HG03565 (cell line): ENCODE data around the gene MAN2B2.

Experiments used
- ATAC-seq: cut with Tn5 transposase; IDR thresholded peaks from one replicate; pipeline ENCODE4 v1.9.1; 2021; ENCODE audit warnings: mild to moderate bottlenecking, moderate library complexity; ENCODE audit not compliant: unreplicated experiment

The MAN2B2 gene

GRCh38 chr4:6592804-6593563 is 18.0 kb downstream of the MAN2B2 start:
- ATAC-seq = no peak

- no peak for ATAC-seq
These were observed 19.4 kb downstream of the MAN2B2 start for GRCh38 chr4:6594341-6594740.

- no peak for ATAC-seq
These were observed 19.9 kb downstream of the MAN2B2 start for GRCh38 chr4:6594826-6595355.

GRCh38 chr4:6595897-6596537 is 21.0 kb downstream of the MAN2B2 start:
- ATAC-seq = no peak

DNA sequence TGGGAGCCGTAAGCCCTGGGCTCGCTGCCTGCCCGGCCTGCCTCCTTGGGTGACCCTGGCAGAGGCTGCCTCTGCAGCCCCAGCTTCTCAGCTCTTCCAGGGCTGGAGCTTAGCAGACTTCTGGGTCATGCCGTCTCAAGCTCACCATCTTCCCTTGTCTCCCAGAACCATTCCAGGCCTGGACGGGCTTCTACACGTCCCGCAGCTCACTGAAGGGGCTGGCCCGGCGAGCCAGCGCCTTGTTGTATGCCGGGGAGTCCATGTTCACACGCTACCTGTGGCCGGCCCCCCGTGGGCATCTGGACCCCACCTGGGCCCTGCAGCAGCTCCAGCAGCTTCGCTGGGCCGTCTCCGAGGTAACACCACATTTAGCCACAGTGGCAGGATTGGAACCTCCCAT is 22.0 kb downstream of the MAN2B2 start:
- no peak for ATAC-seq

DNA sequence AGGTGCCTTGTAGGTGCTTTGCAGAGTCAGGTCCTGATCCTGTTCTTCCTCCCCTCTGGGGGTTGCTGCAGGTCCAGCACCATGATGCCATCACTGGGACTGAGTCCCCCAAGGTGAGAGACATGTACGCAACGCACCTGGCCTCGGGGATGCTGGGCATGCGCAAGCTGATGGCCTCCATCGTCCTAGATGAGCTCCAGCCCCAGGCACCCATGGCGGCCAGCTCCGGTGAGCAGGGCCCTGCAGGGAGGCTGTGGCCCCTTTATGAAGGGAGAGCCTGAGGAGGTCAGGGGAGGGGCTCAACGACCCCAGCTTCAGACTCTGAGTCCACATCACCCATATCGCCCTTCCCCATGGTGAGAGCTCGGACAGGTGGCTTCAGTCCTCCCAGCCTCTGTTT is 23.1 kb downstream of the MAN2B2 start:
- no peak for ATAC-seq

DNA sequence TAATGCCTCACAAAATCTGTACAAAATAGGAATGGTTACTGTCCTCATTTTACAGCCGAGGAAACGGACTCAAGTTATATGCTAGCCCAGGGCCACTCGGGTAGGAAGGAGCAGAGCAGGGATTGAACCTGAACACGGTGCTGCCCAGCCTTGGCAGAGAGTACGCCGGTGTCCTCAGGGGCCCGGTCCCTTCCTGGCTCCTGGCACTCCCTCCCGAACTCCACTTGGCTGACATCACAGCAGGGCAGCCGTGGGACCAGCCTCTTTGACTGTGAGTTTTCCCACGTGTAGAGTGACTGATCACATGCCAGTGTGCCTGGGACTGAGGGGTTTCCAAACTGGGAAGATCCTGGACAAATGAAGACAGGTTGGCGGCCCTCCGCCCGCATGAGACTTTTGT is 23.7 kb downstream of the MAN2B2 start:
- no peak for ATAC-seq

DNA sequence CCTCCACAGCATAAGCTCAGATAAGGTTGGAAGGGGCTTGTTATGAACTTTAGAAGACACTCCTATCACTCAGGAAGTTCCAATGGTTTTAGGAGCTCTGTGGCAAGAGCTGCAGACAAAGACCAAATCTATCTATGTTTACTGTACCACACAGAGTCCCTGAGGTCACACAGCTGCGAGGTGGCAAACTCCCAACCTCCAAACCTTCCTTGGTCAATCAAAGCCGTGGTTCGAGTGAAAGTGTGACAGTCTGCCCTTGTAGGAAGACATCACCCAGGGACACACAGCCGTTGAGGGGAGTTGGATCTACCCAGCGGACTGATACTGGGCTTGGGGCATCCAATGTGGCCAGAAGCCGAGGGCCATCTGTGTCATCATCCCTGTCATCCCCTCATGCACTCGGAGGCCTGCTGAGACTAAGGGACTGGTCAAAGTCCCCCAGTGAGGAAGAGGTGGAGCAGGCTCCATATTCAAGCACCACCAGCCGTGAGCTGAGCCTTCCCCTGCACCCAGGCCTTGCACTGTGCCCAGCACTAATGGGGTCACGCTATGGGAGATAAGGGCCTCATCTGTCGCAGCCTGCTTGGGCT is 26.8 kb downstream of the MAN2B2 start:
- ATAC-seq = no peak

- ATAC-seq = no peak
These were observed 27.3 kb downstream of the MAN2B2 start for GRCh38 chr4:6602289-6602688.

GRCh38 chr4:6603128-6603527 is 28.1 kb downstream of the MAN2B2 start:
- no peak for ATAC-seq

GRCh38 chr4:6605114-6605513 is 30.1 kb downstream of the MAN2B2 start:
- ATAC-seq = no peak

DNA sequence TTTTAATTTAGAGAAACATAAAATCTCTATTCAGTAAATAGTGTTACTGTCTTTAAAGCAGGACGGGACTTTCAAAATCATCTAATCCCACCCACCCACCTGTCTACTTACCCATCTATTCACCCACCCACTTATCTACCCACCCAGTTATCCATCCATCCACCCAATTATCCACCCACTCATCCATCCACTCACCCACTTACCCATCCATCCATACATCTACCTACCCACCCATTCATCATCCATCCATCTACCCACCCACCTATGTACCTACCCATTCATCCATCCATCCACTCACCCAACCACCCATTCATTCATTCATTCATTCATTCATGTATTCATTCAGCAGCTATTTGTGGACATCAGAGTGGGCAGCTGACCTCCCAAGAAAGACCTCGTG is 30.6 kb downstream of the MAN2B2 start:
- ATAC-seq = no peak

DNA sequence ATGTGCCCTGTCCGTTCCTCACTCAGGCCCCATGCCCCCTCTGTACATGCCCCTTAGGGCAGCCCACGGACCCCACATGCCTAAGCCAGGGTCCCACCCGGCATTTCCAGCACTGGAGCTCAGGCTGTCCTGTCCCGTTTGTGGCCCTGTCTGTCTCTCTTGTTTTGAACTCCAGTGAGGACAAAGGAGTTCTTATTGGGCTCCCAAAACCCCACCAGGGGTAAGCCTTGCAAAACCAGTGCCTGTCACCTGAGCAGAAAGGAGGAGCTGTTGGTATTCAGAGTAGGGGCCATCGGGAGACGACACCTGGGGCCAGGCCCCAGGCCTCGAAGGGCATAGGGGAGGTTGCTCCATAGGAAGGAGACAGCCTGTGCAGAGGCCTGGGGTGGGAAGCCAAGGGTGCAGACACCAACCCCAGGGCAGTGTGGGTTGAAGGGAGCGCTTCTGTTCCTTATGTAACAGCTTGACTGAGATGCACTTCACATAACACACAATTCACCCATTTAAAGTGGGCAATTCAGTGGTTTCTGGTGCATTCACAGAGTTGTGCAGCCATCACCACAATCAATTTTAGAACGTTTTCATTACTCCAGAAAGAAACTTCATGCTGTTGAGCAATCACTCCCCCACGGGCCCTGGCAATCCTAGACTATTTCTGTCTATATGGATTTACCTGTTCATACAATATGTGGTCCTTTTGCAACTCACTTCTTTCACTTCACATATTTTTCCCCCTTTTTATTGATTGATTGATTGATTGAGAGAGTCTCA is 31.7 kb downstream of the MAN2B2 start:
- no peak for ATAC-seq

DNA sequence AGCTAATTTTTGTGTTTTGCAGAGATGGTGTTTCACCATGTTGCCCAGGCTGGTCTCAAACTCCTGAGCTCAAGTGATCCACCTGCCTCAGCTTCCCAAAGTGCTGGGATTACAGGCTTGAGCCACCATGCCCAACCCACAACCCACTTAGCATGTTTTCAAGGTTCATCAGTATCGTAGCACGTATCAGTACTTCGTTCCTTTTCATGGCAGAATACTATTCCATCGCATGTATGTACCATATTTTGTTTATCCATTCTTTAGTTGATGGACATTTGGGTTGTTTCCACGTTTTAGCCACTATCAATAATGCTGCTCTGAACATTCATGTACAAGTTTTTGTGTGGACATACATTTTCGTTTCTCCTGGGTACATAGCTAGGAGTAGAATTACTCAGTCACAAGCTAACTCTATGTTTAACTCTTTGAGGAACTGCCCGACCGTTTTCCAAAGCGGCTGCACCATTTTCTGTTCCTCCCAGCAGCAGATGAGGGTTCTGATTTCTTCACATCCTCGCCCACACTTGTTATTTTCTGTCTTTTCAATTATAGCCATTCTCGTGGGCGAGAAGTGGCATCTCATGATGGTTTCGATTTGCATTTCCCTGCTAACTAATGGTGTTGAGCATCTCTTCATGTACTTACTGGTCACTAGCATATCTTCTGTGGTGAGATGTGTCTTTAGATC is 32.5 kb downstream of the MAN2B2 start:
- no peak for ATAC-seq

- ATAC-seq = no peak
These were observed 33.9 kb downstream of the MAN2B2 start for GRCh38 chr4:6608758-6609414.

DNA sequence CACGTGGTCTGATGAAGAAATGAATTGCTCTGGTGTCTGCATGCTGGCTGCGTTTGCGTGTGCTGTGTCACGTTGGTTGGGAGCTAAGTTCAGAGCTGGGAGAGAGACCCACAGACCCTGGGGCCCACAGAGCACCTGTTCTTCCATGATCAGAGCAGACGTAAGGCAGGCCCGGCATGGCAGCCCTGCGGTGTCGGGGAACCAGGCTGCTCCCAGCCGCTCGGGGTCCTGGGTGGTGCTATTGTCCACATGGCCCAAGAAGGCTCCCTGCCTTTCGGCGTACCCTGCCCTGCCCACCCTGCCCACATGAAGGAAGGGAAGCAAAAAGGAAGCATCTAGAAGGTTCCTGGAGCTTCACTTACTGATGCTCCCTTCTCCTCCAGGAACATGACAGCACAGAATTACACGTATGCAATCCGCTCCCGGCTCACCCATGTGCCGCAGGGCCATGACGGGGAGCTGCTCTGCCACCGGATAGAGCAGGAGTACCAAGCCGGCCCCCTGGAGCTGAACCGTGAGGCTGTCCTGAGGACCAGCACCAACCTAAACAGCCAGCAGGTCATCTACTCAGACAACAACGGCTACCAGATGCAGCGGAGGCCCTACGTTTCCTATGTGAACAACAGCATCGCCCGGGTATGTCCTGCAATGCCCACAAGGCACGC is 34.6 kb downstream of the MAN2B2 start:
- no peak for ATAC-seq

DNA sequence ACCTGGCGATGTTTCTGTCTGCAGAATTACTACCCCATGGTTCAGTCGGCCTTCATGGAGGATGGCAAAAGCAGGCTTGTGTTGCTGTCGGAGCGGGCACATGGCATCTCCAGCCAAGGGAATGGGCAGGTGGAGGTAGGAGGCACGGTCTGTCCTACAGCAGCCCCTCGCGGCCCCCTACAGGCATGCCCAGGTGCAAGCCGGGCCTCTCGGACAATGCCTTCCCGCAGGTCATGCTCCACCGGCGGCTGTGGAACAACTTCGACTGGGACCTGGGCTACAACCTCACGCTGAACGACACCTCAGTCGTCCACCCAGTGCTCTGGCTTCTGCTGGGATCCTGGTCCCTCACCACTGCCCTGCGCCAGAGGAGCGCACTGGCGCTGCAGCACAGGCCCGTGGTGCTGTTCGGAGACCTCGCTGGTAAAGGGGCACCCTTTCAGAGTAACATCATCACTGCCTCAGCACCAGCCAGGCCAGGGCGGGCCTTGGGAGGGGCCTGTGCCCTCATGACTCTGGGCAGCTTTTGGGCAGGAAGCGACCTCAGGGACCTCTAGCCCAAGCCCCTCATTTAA is 36.0 kb downstream of the MAN2B2 start:
- ATAC-seq = no peak

DNA sequence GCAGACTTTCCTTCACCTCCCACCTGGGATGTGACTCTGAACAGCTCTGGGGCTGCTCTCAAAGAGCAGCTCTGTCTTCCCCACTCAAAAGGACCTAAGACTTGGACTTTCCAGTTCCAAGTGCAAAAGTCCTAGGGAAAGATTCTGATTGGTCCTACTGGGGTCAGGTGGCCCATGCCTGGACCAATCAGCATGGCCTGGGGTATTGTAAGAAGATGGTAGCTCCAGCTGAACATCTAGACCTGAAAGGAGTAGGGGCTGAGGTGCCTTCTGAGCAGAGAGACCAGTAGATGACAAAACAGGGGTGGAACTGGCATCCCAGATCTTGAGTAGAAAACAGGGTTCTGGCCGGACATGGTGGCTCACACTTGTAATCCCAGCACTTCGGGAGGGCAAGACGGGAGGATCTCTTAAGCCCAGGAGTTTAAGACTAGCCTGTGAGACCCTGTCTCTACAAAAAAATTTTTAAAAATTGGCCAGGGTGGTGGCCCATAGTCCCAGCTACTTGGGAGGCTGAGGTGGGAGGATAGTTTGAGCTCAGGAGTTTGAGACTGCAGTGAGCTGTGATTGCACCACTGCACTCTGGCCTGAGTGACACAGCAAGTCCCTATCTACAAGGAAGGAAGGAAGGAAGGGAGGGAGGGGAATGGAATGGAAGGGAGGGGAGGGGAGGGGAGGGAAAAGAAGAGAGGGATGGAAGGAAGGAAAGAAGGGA is 38.1 kb downstream of the MAN2B2 start:
- ATAC-seq = no peak
